ENCODE results near the gene PNMA6E. TPM values are rescaled to one million over a fixed set of nuclear protein-coding genes. Genes with fewer than 3 reads are reported as not detected.

Gene PNMA6E
- total and polyA plus RNA-seq, 9 of the 15 experiments (the other 6 are each of a cell fraction or from before 2014, with no cell fraction given): 0.03 TPM; not detected in 8

DNA sequence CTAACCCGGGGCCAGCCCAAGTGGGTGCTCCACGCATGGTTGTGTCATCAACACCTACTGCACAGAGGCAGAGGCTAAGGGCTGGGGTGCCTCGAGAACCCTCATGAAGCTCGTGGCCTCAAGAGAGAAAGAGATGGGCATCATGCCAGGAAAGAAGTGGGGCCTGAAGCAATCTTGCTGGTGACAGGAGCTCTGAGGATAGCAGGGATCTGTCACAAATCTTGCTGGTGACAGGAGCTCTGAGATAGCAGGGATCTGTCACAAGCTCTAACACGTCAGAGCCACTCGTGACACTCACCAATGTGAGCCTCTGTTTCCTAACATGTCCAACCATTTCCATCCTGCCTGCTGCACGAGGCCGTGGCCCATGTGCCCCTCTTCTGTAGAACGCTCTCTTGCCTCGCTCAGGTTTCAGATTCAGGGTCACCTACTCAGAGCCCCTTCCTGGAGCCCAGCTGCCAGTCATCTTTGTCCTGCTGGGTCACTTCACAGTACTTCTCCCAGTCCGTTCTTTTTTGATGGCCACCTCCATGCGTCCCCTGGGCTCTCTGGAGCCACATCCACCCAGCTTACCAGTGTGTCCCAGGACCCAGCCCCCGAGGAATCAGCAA, 21.1 kb downstream of the PNMA6E start (continued):
- TF ChIP-seq ZNF449 (CRISPR knock-in tag; IDR thresholded peaks at IDR 0.05) (peak; percentile 59), CUX1 (CRISPR knock-in tag; IDR thresholded peaks at IDR 0.05) (peak; percentile 61; the same call in 1 of the 2 replicates), RBM25 (IDR thresholded peaks at IDR 0.05; ENCODE audit: low read depth, low read length, severe bottlenecking) (no peak), BMI1 (IDR thresholded peaks at IDR 0.05; ENCODE audit: low read length) (no peak), SFPQ (IDR thresholded peaks at IDR 0.05; ENCODE audit: low read depth, low read length) (no peak), PHF20 (IDR thresholded peaks at IDR 0.05; ENCODE audit: partially characterized antibody) (no peak), ZNF785 (CRISPR knock-in tag; IDR thresholded peaks at IDR 0.05) (no peak), ZFP30 (CRISPR knock-in tag; IDR thresholded peaks at IDR 0.05; ENCODE audit: borderline replicate concordance) (no peak), NCOA6 (IDR thresholded peaks at IDR 0.05) (no peak), SAFB2 (IDR thresholded peaks at IDR 0.05; ENCODE audit: borderline replicate concordance, low read depth, low read length, severe bottlenecking) (no peak), RBM34 (IDR thresholded peaks at IDR 0.05; ENCODE audit: borderline replicate concordance, insufficient read depth, low read length) (no peak), CXXC5 (CRISPR knock-in tag; IDR thresholded peaks at IDR 0.05) (peak; percentile 31; the same call in 1 of the 2 replicates), RAD51 (IDR thresholded peaks at IDR 0.05; ENCODE audit: borderline replicate concordance, low read depth) (no peak), POLR2H (tag; IDR thresholded peaks at IDR 0.05; ENCODE audit: low read depth) (no peak), TCF7 (IDR thresholded peaks at IDR 0.05; ENCODE audit: borderline replicate concordance) (no peak), ZNF778 (CRISPR knock-in tag; IDR thresholded peaks at IDR 0.05) (no peak), SIRT6 (IDR thresholded peaks at IDR 0.05; ENCODE audit: low read depth, low read length) (no peak), SRF (CRISPR knock-in tag; IDR thresholded peaks at IDR 0.05) (no peak), ZNF282 (CRISPR knock-in tag; IDR thresholded peaks at IDR 0.05) (no peak)
- TF ChIP-seq, protein P1, sequence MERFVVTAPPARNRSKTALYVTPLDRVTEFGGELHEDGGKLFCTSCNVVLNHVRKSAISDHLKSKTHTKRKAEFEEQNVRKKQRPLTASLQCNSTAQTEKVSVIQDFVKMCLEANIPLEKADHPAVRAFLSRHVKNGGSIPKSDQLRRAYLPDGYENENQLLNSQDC (CRISPR knock-in tag; IDR thresholded peaks at IDR 0.05): no peak

All from K562 (cell line).